RWPE1 (cell line): ENCODE results near the gene OR4L1.
"Not testable (repeated sequence)": the region's sequence is repeated elsewhere in the genome, so short reads cannot be mapped to it uniquely, and the experiment has no call there.

ENCODE experiments used
- CTCF ChIA-PET: fragments of 350-600 bp; sonication (Branson Sonifier 250); formaldehyde crosslinking; extraction: SDS; loops from one replicate; lab custom pipeline; 2021; lab: Yijun Ruan, JAX
- POLR2A ChIA-PET: fragments of 400-600 bp; formaldehyde crosslinking; extraction: SDS; loops from one replicate; lab custom pipeline; 2020; ENCODE audit warnings: antibody characterized with exemption; ENCODE audit not compliant: low non-redundant PET; lab: Yijun Ruan, JAX
- DNase-seq: peaks from one replicate; pipeline ENCODE4 v3.0.0; 2012; ENCODE audit warnings: low spot score
- H3K27ac ChIP-seq: fragments of 450-650 bp; 2 replicates; pipeline ENCODE4 v1.5.1; 2017
- TF ChIP-seq, protein P1 (sequence below): fragments of 450-650 bp; conservative IDR thresholded peaks from 2 replicates; pipeline ENCODE4 v1.5.1; 2017; ENCODE audit warnings: low read depth, mild to moderate bottlenecking

The OR4L1 gene

DNA sequence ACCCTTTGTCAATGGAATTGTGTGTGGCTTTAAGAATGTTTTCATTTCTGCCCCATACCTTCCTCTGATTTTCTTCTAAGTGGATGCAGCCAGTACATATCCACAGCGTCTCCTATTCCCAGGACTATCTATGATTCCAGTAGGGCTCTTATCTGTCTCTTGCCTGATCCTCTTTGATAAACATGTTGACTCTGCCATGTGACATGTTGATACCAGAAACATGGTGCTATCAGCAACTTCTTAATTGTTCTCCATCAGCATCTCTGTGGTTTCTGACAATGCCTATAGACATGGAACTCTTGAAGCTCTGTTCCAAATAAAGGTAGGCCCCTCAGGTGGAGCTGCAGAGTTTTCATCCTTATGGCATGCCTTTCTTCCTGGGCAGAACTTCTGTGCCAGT, 11.6 kb upstream of the OR4L1 start:
- no peak for DNase-seq
- H3K27ac ChIP-seq = no peak overlapping the region
- ChIA-PET POLR2A (no interaction called here), CTCF (no interaction called here)
- TF ChIP-seq, protein P1, sequence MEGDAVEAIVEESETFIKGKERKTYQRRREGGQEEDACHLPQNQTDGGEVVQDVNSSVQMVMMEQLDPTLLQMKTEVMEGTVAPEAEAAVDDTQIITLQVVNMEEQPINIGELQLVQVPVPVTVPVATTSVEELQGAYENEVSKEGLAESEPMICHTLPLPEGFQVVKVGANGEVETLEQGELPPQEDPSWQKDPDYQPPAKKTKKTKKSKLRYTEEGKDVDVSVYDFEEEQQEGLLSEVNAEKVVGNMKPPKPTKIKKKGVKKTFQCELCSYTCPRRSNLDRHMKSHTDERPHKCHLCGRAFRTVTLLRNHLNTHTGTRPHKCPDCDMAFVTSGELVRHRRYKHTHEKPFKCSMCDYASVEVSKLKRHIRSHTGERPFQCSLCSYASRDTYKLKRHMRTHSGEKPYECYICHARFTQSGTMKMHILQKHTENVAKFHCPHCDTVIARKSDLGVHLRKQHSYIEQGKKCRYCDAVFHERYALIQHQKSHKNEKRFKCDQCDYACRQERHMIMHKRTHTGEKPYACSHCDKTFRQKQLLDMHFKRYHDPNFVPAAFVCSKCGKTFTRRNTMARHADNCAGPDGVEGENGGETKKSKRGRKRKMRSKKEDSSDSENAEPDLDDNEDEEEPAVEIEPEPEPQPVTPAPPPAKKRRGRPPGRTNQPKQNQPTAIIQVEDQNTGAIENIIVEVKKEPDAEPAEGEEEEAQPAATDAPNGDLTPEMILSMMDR = no peak

DNA sequence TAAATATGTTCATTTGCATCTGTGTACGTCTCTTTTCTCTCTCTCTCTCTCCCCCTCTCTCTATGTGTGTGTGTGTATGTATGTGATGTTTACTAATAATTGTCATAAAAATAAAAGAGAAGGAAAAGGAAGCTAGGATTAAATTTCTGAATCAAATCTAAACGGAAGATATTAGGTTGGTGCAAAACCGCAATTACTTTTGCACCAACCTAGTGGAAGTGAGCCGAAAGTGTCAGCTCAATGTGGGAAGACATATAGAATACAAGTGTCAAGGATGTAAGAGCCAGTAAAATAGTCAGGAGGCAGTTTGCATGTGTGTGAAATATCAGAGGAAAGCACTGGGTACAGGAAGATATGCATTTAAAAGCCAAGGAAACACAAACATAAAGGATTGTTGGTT, 32.2 kb downstream of the OR4L1 start:
- DNase-seq = no peak
- ChIA-PET POLR2A (no interaction called here), CTCF (interaction anchor here (0.5 kb wide), 1 partner anchor 98 kb away, joined by 4 read pairs; the partner anchor contains the start of gene OR11G2)
- TF ChIP-seq, protein P1 = no peak
- H3K27ac ChIP-seq = no peak overlapping the region

DNA sequence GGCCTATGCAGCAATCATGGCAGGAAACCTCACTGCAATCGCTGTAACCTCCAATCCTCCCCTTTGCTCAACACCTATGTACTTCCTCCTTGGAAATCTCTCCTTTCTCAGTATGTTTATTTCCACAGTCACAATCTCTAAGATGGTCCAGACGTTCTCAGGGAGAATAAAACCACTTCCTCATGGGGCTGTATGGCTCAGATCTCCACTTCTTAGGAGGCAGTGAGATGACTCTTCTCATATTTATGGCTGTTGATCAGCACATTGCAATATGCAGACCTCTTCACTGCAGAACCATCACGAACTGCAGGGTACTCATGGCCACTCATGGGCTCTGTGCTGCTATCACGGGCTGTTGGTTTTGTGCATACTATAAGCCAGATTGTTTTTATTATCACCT, 33.6 kb downstream of the OR4L1 start:
- POLR2A ChIA-PET = no interaction called here
- TF ChIP-seq, protein P1 = no peak
- no peak for DNase-seq
- CTCF ChIA-PET = interaction anchor here (0.6 kb wide), 1 partner anchor 156 kb away, joined by 3 read pairs; no protein-coding TSS in a partner anchor
- no peak overlapping the region for H3K27ac ChIP-seq

DNA sequence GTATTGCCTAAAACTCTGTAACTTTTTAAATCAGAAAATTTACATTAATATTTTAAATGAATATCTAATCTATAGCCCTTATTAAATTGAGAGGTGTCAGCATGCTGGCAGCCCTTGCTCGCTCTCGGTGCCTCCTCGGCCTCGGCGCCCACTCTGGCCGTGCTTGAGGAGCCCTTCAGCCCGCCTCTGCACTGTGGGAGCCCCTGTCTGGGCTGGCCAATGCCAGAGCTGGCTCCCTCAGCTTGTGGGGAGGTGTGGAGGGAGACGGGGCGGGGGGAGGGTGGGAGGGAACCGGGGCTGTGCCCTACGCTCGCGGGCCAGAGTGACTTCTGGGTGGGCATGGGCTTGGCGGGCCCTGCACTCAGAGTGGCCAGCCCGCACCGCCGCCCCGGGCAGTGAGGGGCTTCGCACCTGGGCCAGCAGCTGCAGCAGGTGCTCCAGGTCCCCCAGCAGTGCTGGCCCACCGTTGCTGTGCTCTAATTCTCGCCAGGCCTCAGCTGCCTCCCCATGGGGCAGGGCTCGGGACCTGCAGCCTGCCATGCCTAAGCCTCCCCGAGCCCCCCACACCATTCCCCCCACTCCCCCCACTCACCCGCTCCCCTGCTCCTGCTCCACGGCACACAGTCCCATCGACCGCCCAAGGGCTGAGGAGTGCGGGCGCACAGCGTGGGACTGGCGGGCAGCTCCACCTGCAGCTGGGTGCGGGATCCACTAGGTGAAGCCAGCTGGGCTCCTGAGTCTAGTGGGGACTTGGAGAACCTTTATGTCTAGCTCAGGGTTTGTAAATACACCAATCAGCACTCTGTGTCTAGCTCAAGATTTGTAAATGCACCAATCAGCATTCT, 39.3 kb downstream of the OR4L1 start:
- POLR2A ChIA-PET = not testable (repeated sequence)
- CTCF ChIA-PET = interaction anchor here (0.7 kb wide), 1 partner anchor 11 kb away, joined by 3 read pairs; no protein-coding TSS in a partner anchor

DNA sequence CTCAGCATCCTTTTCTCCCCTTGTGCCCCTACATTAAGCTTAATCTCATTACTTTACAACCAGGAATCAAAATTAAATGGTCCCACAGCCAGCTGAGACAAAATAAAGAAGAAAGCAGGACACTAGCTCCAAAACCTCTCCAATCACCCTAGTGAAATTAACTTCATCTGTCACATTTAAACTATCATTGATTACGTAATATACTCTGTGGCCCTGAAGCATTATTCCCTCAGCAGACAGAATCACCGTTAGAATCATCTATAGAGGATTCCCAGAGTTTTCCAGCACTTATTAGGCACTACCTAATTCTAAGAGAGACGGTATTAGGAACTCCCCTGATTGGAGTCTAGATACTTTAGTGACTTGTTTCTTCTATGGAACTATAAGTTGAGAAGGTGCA, 50.6 kb downstream of the OR4L1 start, which contains the start of gene OR4K17:
Gene OR4K17 (plus strand): TSS at position 302 of the 400 bp plus-strand sequence. CDS start 6,761 bp downstream, outside the sequence.
- TF ChIP-seq, protein P1 = no peak
- CTCF ChIA-PET = no interaction called here
- POLR2A ChIA-PET = no interaction called here

More for the DNA sequence above, 39.3 kb downstream of the OR4L1 start:
- not testable (repeated sequence) for H3K27ac ChIP-seq, DNase-seq

More for the DNA sequence above, 50.6 kb downstream of the OR4L1 start, which contains the start of gene OR4K17:
- no peak for DNase-seq
- H3K27ac ChIP-seq = no peak within 1 kb of the TSS
